ENCODE data around the gene PNCK.

PNCK gene

GRCh38 chrX:153651540-153652079, 22.0 kb downstream of the PNCK start:
- no peak for DNase-seq

- DNase-seq: no peak
These were observed 22.7 kb downstream of the PNCK start for GRCh38 chrX:153650959-153651358.

GRCh38 chrX:153649915-153650782, 23.5 kb downstream of the PNCK start:
- DNase-seq: no peak

- no peak for DNase-seq
These were observed 24.3 kb downstream of the PNCK start for GRCh38 chrX:153649178-153649914.

- no peak for DNase-seq
These were observed 25.0 kb downstream of the PNCK start for GRCh38 chrX:153648358-153649177.

- no peak for DNase-seq
These were observed 25.9 kb downstream of the PNCK start for GRCh38 chrX:153647461-153648357.

GRCh38 chrX:153646620-153647373, 26.8 kb downstream of the PNCK start, which contains the start of gene DUSP9:
Gene DUSP9, plus strand, starts transcription at chrX:153647203. Its CDS starts 751 bp downstream, at chrX:153647954.
- no peak for DNase-seq

- no peak for DNase-seq
These were observed 27.6 kb downstream of the PNCK start for GRCh38 chrX:153645921-153646488.

- DNase-seq: no peak
These were observed 28.5 kb downstream of the PNCK start for GRCh38 chrX:153645151-153645550.

GRCh38 chrX:153644356-153645125, 29.1 kb downstream of the PNCK start:
- DNase-seq: no peak

GRCh38 chrX:153643431-153644351, 29.9 kb downstream of the PNCK start:
- peak; percentile 7 to 52 for DNase-seq

GRCh38 chrX:153642655-153643430, 30.8 kb downstream of the PNCK start:
- no peak for DNase-seq

- DNase-seq: peak; percentile 9 to 27
These were observed 31.5 kb downstream of the PNCK start for GRCh38 chrX:153642051-153642654.

- DNase-seq: no peak
These were observed 32.0 kb downstream of the PNCK start for GRCh38 chrX:153641627-153642026.

- DNase-seq: no peak
These were observed 32.7 kb downstream of the PNCK start for GRCh38 chrX:153640736-153641575.

- DNase-seq: no peak
These were observed 33.4 kb downstream of the PNCK start for GRCh38 chrX:153640045-153640686.

All from NCI-H1930 (cell line).